HG03280 (cell line): ENCODE measurements around the gene CD81.
"Not testable (repeated sequence)": the region's sequence is repeated elsewhere in the genome, so short reads cannot be mapped to it uniquely, and the experiment has no call there.

Experiments
- ATAC-seq: cut with Tn5 transposase; IDR thresholded peaks from one replicate; pipeline ENCODE4 v1.9.1; 2021; ENCODE audit warnings: mild to moderate bottlenecking, moderate library complexity; ENCODE audit not compliant: unreplicated experiment

Gene CD81, protein sequence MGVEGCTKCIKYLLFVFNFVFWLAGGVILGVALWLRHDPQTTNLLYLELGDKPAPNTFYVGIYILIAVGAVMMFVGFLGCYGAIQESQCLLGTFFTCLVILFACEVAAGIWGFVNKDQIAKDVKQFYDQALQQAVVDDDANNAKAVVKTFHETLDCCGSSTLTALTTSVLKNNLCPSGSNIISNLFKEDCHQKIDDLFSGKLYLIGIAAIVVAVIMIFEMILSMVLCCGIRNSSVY

DNA sequence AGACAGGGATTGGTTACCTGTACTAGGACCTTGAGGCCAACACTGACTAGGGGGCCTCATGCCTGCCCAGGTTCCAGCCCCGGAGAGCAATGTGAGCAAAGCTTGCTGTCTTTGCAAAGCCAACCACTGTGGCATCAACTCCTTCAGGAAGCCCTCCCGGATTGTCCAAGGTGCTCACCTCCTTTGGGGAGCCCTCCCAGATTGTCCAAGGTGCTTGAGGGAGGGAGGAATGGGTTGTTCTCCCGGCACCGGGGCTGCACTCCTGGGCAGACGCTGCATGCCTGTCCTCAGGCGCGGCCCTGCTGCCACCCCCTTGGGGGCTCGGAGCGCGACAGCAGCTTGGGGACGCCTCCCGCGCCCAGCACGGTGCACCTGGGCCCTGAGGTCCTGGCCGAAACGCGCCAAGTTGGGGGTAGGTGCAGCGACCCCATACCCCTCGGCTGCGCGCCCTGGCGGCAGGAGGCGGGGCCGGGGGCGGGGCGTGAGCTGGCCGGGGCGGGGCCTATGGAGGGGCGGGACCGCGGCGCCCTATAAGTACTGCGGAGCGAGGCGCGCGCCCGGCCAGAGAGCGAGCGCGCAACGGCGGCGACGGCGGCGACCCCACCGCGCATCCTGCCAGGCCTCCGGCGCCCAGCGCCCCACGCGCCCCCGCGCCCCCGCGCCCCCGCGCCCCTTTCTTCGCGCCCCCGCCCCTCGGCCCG, at the start of gene CD81:
Gene CD81, plus strand, starts transcription at position 560 of the 701 bp plus-strand sequence. CDS start 240 bp downstream, outside the sequence.
- peak; percentile 53 for ATAC-seq

DNA sequence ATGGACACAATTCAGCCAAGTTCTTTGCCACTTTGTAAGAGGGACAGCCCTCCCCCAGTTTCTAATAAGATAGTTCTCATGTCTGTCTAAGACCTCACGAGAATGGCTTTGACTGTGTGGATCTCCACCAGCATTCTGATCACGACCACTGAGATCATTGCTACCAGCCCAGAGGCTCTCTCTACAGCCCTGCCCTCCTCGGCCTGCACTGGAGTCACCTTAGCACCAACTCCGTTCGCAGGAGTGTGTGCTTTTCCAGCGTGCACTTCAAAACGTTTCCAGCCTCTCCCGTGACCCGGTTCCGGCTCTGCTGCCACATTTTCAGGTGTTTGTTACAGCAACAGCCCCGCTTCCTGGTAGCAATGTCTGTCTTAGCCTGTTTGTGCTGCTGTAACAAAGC, 49.1 kb upstream of the CD81 start:
- ATAC-seq, result no peak

DNA sequence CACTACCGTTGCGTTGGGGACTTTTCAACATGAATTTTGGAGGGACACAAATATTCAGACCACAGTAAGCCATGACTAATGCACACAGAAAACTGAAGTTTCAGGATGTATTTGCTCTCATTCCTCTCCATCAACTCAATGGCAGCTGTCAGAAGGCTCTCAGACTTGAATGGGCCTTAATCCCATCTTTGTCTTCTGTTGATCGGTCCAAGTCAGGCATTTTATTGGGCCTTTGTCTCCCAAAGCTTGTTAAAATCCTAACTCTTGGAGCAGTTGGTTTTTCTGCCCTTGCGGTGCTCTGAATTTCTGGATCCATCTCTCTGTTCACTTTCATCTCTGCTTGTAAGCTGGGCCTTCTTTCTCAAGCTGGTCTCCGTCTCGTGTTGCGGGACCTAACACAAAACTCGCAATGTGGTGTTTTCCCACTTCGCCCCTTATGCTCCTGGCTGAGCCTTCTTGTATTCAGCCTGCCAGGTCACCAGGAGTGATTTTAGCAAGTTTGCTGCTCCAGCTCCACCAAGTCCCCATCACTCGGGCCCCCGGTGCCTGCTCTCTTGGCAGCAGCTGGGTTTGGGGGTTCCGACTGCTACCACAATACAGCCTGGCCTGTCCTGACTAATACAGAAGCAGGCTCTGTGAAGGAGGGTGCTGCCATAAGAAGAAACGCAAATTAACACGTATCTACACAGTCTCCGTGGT, 48.3 kb upstream of the CD81 start:
- ATAC-seq, result no peak

GRCh38 chr11:2329551-2329950, 47.6 kb upstream of the CD81 start:
- no peak for ATAC-seq

GRCh38 chr11:2330696-2331095, 46.4 kb upstream of the CD81 start:
- no peak for ATAC-seq

- no peak for ATAC-seq
These were observed 45.7 kb upstream of the CD81 start for GRCh38 chr11:2331404-2331803.

DNA sequence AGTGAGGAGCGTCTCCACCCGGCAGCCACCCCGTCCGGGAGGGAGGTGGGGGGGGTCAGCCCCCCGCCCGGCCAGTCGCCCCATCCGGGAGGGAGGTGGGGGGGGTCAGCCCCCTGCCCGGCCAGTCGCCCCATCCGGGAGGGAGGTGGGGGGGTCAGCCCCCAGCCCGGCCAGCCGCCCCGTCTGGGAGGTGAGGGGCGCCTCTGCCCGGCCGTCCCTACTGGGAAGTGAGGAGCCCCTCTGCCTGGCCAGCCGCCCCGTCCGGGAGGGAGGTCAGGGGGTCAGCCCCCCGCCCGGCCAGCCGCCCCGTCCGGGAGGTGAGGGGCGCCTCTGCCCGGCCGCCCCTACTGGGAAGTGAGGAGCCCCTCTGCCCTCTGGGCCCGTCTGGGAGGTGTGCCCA, 44.5 kb upstream of the CD81 start:
- ATAC-seq, result not testable (repeated sequence)

- not testable (repeated sequence) for ATAC-seq
These were observed 43.5 kb upstream of the CD81 start for GRCh38 chr11:2333486-2334205.

- ATAC-seq, result not testable (repeated sequence)
These were observed 41.8 kb upstream of the CD81 start for GRCh38 chr11:2335286-2335685.

DNA sequence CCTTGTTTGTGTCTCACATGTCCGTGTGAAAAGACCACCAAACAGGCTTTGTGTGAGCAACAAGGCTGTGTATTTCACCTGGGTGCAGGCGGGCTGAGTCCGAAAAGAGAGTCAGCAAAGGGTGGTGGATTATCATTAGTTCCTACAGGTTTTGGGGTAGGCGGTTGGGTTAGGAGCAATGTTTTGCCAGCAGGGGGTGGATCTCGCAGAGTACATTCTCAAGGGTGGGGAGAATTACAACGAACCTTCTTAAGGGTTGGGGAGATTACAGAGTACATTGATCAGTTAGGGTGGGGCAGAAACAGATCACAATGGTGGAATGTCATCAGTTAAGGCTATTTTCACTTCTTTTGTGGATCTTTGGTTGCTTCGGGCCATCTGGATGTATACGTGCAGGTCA, 38.4 kb upstream of the CD81 start:
- ATAC-seq, result not testable (repeated sequence)

DNA sequence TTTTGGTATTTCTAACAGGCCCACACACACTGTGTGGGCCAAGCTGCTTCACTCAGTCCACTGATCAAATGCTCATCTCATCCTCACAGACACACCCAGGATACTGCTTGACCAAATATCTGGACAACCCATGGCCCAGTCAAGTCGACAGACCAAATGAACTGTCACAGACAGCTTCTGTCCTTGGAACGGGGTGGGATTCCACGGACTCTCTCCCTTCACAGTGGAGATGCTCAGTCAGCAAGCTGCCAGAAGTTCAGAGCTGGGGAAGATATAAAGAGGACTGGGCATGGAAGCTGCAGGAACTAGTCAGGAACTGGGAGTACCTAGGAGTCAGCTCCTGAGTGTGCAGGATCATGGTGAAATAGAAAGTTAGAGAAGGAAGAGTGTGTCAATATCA, 34.6 kb upstream of the CD81 start:
- ATAC-seq, result no peak

DNA sequence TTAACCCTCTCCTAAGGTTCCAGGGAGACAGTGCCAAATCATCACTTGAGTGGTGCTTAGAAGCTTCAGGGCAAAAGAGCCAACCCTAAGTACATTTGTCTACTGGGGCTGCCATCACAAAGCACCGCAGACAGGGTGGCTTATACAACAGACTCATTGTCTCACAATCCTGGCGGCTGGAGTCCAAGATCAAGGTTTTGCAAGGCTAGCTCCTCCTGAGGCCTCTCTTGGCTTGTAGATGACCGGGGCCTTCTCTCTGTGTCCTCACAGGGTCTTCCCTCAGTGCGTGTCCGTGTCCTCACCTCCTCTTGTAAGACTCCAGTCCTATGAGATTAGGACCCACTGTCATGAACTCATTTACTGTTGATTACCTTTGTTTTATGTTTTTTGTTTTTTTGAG, 34.1 kb upstream of the CD81 start:
- no peak for ATAC-seq

DNA sequence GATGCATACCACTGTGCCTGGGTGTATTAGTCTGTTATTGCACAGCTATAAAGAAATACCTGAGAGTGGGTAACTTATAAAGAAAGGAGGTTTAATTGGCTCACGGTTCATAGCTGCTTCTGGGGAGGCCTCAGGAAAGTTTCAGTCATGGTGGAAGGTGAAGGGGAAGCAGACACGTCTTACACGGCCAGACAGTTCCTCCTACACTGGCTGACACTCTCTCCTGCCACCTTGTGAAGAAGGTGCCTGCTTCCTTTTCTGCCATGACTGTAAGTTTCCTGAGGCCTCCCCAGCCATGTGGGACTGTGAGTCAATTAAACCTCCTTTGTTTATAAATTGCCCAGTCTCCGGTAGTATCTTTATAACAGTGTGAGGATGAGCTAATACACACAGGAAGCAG, 33.6 kb upstream of the CD81 start:
- ATAC-seq, result no peak

GRCh38 chr11:2345050-2345449, 32.1 kb upstream of the CD81 start:
- no peak for ATAC-seq

DNA sequence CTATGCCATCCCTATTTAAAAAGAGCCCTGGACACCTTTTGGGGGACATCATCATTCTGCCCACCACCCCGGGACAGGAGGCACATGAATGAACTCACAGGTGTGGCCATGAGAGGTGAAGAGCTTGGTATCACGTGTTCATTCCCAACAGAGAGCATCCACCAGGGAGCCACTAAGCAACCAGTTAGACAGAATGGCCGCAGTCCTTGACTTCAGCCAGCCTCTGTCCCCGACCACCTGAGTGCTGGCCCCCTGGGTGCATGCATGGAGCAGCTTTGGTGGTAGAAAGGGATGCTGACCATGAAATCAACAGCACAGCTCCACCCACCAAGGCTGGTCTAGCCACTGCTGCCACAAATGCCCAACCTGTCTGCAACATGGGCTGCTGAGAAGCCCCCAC, 31.1 kb upstream of the CD81 start:
- ATAC-seq, result no peak

DNA sequence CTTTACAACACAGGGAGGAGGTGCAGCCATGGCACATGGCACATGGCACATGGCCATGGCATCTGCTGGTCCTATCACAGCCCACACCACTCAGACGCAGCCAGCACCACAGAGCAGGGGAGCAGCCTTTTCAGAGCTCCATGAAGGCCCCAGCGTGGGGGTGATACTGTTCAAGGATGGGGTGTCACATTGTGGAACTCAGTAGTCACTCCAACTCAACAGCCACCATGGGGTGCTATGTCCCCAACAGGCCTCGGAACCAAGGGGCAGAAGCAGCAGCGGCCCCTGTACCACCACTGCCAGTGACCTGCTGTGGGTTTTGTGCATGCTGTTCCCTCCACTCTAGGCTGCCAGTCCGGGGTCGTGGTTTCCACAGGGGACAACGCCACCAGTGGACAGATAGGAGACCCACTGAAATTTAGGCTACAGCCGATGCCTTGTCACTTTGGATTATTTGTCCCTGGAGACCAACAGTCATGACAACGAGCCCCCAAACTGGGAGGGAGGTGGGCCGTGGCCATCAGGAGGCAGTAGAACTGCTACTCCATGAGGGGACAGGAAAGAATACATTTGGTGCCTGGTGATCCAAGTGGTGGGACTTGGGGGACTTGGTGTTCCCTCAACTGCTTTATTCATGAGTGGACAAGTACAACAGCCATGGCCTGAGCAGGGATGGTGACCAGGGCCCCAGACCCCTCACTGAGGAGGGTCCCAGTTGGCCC, 30.4 kb upstream of the CD81 start:
- no peak for ATAC-seq

- no peak for ATAC-seq
These were observed 29.7 kb upstream of the CD81 start for GRCh38 chr11:2347308-2347830.

- ATAC-seq, result no peak
These were observed 28.1 kb upstream of the CD81 start for GRCh38 chr11:2348986-2349385.

DNA sequence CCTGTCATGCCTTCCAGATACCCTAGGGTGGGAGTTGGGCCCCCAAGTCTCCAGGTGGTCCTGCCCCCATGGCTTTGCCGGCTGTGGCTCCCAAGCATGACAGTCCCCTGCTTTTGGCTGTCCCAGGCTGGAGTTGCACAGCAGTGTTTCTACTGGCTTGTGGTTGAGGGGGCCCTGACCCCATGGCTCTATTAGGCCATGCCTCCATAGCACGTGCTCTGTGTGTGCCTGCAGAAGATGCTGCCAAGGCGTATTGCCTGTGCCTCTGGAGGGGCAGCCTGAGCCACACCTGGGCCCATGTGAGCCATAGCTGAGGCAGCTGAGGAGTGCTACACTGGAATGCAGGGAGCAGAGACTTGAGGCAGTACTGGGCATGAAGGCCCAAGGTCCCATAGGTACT, 25.4 kb upstream of the CD81 start:
- ATAC-seq, result no peak

- ATAC-seq, result no peak
These were observed 24.7 kb upstream of the CD81 start for GRCh38 chr11:2352420-2352819.
